Thyroid gland (tissue), 4 donors: ENCODE data around the gene SLC12A4. TPM values are rescaled to one million over a fixed set of nuclear protein-coding genes. Genes with fewer than 3 reads are reported as not detected.
"Not testable (repeated sequence)": the region's sequence is repeated elsewhere in the genome, so short reads cannot be mapped to it uniquely, and the experiment has no call there.

ENCODE experiments used
- DNase-seq, 2 donors: peaks; one replicate each; pipeline ENCODE4 v3.0.0-alpha.2; 2019
- H3K27ac ChIP-seq, 3 donors: fragments of 200-600 bp; sonication (generic); 1 replicate in 2 of 3; 2 replicates in 1 of 3; pipeline ENCODE4 v1.5.1; 2016 to 2019; ENCODE audit warnings: mild to moderate bottlenecking in 1 of 3, moderate library complexity in 1 of 3
- H3K27me3 ChIP-seq: fragments of 200-600 bp; sonication (generic); one replicate; pipeline ENCODE4 v1.5.1; 2019
- H3K36me3 ChIP-seq, 2 donors: fragments of 200-600 bp; sonication (generic); one replicate each; pipeline ENCODE4 v1.5.1; 2016 to 2019
- H3K4me1 ChIP-seq, 2 donors: fragments of 200-600 bp; sonication (generic); one replicate each; pipeline ENCODE4 v1.5.1; 2017 to 2019
- H3K4me3 ChIP-seq, 3 donors: fragments of 200-600 bp; sonication (generic); replicated peaks in 1 of 3; 1 replicate in 2 of 3; 2 replicates in 1 of 3; pipeline ENCODE4 v1.5.1; 2016; ENCODE audit warnings: mild to moderate bottlenecking in 1 of 3
- H3K9me3 ChIP-seq: fragments of 200-600 bp; sonication (generic); one replicate; pipeline ENCODE4 v1.5.1; 2017
- POLR2A ChIP-seq, 2 donors: fragments of 450-650 bp; IDR thresholded peaks; one replicate each; pipeline ENCODE4 v1.6.1; 2017; ENCODE audit warnings: antibody characterized with exemption in 2 of 2, mild to moderate bottlenecking in 2 of 2, moderate library complexity in 1 of 2
- WGBS, 2 donors: methylation state at CpG; one replicate each; pipeline ENCODE4 v1.1.5; 2017; 5-methylcytosine and 5-hydroxymethylcytosine counted together
- intact Hi-C: fragments of 100-400 bp; cut with DNase I; formaldehyde crosslinking; loops from one replicate; pipeline ENCODE4 v1.15.1; 2023
- total RNA-seq, 4 donors: library from RNA; depleted of rRNA; stranded (reverse); fragments of >200 nt; gene quantifications; one replicate each; pipeline ENCODE4 v1.2.3, GENCODE V29; 2016
- TF ChIP-seq, protein P1 (sequence below), 6 experiments: fragments of 200-600 bp in 3 of 6; fragments of 450-650 bp in 3 of 6; sonication (generic) in 3 of 6; IDR thresholded peaks; one replicate each; pipeline ENCODE4 v1.5.1; 2016 to 2019; ENCODE audit warnings: antibody characterized with exemption in 6 of 6, mild to moderate bottlenecking in 2 of 6, inconsistent platforms in 1 of 6, moderate library complexity in 1 of 6

SLC12A4 gene
- total RNA-seq, 4 donors from 2014 or later: 47.0 to 65.1 (median 51.7) TPM

DNA sequence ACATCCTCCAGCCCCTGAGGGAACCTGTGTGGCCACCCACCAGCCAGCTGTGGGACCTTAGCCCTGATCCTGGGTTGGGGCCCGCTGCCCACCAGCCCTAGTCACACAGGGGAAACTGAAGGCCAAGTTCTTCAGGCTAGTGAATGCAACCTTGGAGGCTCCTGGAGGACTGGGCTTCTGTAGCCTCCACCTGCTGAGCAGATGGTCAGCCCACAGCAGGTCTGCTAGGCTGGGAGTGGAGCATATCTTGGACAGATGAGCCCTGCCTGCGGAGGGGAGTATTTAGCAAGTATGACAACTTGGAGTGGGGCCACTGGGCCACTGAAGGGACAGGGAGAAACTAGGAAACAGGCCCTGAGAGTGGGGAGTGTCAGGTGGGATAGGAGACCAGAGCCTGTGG is 7.8 kb upstream of the SLC12A4 start:
- intact Hi-C loops: no loop called here
- TF ChIP-seq, protein P1, sequence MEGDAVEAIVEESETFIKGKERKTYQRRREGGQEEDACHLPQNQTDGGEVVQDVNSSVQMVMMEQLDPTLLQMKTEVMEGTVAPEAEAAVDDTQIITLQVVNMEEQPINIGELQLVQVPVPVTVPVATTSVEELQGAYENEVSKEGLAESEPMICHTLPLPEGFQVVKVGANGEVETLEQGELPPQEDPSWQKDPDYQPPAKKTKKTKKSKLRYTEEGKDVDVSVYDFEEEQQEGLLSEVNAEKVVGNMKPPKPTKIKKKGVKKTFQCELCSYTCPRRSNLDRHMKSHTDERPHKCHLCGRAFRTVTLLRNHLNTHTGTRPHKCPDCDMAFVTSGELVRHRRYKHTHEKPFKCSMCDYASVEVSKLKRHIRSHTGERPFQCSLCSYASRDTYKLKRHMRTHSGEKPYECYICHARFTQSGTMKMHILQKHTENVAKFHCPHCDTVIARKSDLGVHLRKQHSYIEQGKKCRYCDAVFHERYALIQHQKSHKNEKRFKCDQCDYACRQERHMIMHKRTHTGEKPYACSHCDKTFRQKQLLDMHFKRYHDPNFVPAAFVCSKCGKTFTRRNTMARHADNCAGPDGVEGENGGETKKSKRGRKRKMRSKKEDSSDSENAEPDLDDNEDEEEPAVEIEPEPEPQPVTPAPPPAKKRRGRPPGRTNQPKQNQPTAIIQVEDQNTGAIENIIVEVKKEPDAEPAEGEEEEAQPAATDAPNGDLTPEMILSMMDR (IDR thresholded peaks at IDR 0.05): no peak
- no peak for TF ChIP-seq POLR2A (IDR thresholded peaks at IDR 0.05)
- 80 to 100% methylated on average over 2 of the region's 2 CpGs for WGBS, 2 donors

DNA sequence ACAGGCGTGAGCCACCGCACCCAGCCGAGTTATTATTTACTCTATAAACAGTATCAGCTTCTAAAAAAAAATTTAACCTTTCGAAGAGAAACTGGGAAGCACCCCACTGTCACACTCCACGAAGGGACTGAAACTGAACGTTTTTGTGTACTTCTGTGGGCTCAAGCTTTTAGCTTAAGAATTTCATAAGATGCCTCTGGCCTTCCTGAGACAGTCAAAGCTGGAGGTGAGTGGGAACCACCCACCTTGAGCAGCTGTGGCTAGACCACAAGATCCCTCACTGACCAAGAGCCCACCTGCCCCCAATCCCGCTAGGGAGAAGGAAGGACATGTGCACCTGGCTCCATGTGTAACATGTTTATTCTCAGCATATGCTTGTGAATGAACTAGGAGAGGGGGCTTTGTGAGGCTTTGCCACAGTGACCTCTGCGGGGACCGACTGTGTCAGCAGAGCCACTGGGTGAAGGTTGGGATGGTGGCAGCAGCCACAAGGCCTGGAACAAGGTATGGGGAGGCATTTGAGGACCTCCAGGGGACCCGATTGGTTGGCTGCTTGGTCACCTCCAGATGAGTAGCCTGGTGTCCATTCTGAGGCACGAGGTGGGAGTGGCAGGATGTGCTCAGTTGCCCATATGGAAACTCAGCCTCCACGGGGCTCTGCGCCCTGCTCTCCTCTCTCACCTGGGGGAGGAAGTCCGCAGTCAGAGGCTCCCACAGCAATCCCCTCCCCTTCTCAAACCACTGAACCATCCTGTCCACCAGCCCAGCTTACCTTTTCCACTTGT is 7.1 kb upstream of the SLC12A4 start:
- no peak overlapping the region for H3K27ac ChIP-seq
- no peak for DNase-seq
- TF ChIP-seq, protein P1 (IDR thresholded peaks at IDR 0.05): no peak
- no peak for TF ChIP-seq POLR2A (IDR thresholded peaks at IDR 0.05)
- intact Hi-C loops: no loop called here
- no peaks in the 10 kb centered on the region for H3K36me3 ChIP-seq
- H3K9me3 ChIP-seq: no peaks in the 10 kb centered on the region
- H3K27me3 ChIP-seq: no peaks in the 10 kb centered on the region
- no peak overlapping the region for H3K4me3 ChIP-seq
- 76 to 79% methylated on average over 13 to 14 of the region's 14 CpGs for WGBS, 2 donors
- H3K4me1 ChIP-seq: no peaks in the 10 kb centered on the region

More for the DNA sequence above, 7.8 kb upstream of the SLC12A4 start:
- no peak overlapping the region for H3K27ac ChIP-seq
- H3K36me3 ChIP-seq: no peaks in the 10 kb centered on the region
- H3K27me3 ChIP-seq: no peaks in the 10 kb centered on the region
- H3K9me3 ChIP-seq: no peaks in the 10 kb centered on the region
- no peak for DNase-seq
- no peaks in the 10 kb centered on the region for H3K4me1 ChIP-seq
- no peak overlapping the region for H3K4me3 ChIP-seq

DNA sequence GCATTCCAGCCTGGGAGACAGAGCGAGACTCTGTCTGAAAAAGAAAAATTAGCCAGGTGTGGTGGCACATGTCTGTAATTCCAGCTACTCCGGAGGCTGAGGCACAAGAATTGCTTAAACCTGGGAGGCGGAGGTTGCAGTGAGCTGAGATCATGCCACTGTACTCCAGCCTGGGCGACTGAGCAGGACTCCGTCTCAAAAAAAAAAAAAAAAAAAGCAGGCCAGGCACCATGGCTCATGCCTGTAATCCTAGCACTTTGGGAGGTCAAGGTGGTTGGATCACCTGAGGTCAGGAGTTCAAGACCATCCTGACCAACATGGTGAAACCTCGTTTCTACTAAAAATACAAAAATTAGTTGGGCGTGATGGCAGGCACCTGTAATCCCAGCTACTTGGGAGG is 3.8 kb upstream of the SLC12A4 start:
- DNase-seq, H3K9me3 ChIP-seq, intact Hi-C loops, H3K4me3 ChIP-seq, H3K27ac ChIP-seq, H3K36me3 ChIP-seq, H3K27me3 ChIP-seq, H3K4me1 ChIP-seq: not testable (repeated sequence)
- 92% methylated on average over 7 of the region's 7 CpGs for WGBS, 2 donors

DNA sequence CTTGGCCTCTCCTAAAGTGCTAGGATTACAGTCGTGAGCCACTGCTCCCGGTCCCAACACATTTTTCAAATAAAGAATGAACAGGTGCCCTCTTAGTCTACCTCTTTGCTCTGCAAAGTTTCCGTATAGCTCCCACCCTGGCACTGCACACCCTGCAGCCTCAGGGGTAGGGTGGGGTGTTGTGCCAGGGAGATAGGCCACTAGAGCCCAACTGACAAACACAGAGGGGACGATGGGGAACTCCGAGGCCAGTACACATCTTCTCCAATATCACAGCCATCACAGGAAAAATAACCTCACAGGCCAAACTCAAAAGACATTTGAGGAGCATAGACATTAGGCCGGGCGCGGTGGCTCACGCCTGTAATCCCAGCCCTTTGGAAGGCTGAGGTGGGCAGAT is 2.7 kb upstream of the SLC12A4 start:
- Histone ChIP-seq H3K27ac (no peak overlapping the region), H3K36me3 (no peaks in the 10 kb centered on the region), H3K9me3 (no peaks in the 10 kb centered on the region), H3K4me3 (no peak overlapping the region), H3K4me1 (peaks cover 15% of the 10 kb centered on the region in 2 donors), H3K27me3 (no peaks in the 10 kb centered on the region)
- TF ChIP-seq, protein P1 (IDR thresholded peaks at IDR 0.05): no peak
- no peak for TF ChIP-seq POLR2A (IDR thresholded peaks at IDR 0.05)
- intact Hi-C loops: no loop called here
- 94 to 95% methylated on average over 9 of the region's 9 CpGs for WGBS, 2 donors
- DNase-seq: no peak

DNA sequence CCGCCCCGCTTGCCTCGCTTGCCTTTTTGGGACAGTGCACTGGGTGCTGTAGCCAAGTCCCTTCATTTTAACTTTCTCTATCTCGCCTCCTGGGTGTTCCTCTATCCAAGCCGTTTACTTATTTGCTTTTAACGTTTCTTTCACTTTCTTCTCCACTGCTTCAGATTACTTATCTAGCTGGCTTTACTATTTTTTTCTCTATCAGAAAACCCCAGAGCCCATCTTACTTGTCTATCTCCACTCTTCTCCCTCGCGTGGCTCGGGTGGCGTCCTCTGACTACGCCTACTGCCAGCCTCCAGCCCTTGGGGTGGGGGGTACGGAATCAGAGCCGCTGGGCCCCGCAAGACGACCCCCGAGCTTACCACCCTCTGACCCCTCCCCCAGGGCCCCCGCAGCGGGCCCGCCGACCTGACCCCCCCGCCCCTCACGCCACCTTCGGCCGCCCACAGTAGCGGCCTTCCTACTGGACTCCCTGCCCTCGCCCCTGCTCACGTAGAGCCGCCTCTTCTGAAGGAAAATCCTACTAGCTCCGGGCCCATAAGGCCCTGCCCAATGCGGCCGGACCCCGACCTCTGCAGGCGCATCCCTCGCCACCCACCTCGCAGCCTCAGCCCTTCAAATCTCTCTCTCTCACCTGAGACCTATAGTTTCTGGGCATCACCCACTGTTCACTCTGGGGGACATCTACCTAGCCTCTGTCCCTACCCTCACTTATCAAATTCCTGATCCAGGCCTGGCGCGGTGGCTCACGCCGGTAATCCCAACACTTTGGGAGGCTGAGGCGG is 1.0 kb upstream of the SLC12A4 start:
- H3K27ac ChIP-seq: peak overlapping the region; percentile 68 to 93 (median 92)
- 41 to 45% methylated on average over 39 to 40 of the region's 40 CpGs for WGBS, 2 donors
- no peaks in the 10 kb centered on the region for H3K27me3 ChIP-seq
- no peaks in the 10 kb centered on the region for H3K9me3 ChIP-seq
- H3K36me3 ChIP-seq: no peaks in the 10 kb centered on the region
- peak overlapping the region in 2 of 3 donors; percentile 69 to 94 for H3K4me3 ChIP-seq
- TF ChIP-seq, protein P1 (IDR thresholded peaks at IDR 0.05): no peak
- no peak for TF ChIP-seq POLR2A (IDR thresholded peaks at IDR 0.05)
- intact Hi-C loops: no loop called here
- peaks cover 17 to 30% of the 10 kb centered on the region in 2 donors for H3K4me1 ChIP-seq
- DNase-seq: no peak
